HCT116 (cell line): Measurements from ENCODE around the gene SLC9A6.

Experiments
- CEBPB ChIP-seq: IDR thresholded peaks from 2 replicates; pipeline ENCODE4 v1.6.1; 2012; ENCODE audit warnings: low read depth
- CTCF ChIP-seq, 3 experiments: fragments of 200-600 bp in 1 of 3; sonication (generic) in 1 of 3; IDR thresholded peaks in 2 of 3; conservative IDR thresholded peaks in 1 of 3; 2 replicates each; pipeline ENCODE4 v1.5.1; 2012 to 2017; ENCODE audit warnings: low read depth in 2 of 3, low read length in 2 of 3, antibody characterized with exemption in 1 of 3, borderline replicate concordance in 1 of 3, control low read depth in 1 of 3, mild to moderate bottlenecking in 1 of 3, mixed read lengths in 1 of 3, mixed run types in 1 of 3, moderate library complexity in 1 of 3; ENCODE audit not compliant: insufficient read depth in 1 of 3
- EZH2 ChIP-seq: fragments of 200-600 bp; sonication (generic); IDR thresholded peaks from 2 replicates; pipeline ENCODE4 v1.6.1; 2017; ENCODE audit warnings: antibody characterized with exemption, mixed run types
- FOSL1 ChIP-seq: IDR thresholded peaks from 2 replicates; pipeline ENCODE4 v1.6.1; 2012; ENCODE audit warnings: low read depth
- JUND ChIP-seq: IDR thresholded peaks from 2 replicates; pipeline ENCODE4 v1.6.1; 2012
- POLR2A ChIP-seq: IDR thresholded peaks from 2 replicates; pipeline ENCODE4 v1.7.0; 2011; ENCODE audit warnings: borderline replicate concordance; ENCODE audit not compliant: insufficient read depth, insufficient read length; ENCODE audit errors: extremely low read depth
- POLR2AphosphoS5 ChIP-seq: IDR thresholded peaks from 2 replicates; pipeline ENCODE4 v1.6.1; 2011; ENCODE audit warnings: mild to moderate bottlenecking, low read depth, low read length, moderate library complexity
- REST ChIP-seq: IDR thresholded peaks from 2 replicates; pipeline ENCODE4 v1.6.1; 2012; ENCODE audit warnings: low read depth
- SIN3A ChIP-seq: IDR thresholded peaks from 2 replicates; pipeline ENCODE4 v1.6.1; 2012; ENCODE audit warnings: low read depth
- SRF ChIP-seq: IDR thresholded peaks from 2 replicates; pipeline ENCODE4 v1.6.1; 2012; ENCODE audit warnings: low read depth
- ZNF274 ChIP-seq: fragments of 200-500 bp; sonication (Bioruptor generic); IDR thresholded peaks from 2 replicates; pipeline ENCODE4 v1.6.1; 2014; ENCODE audit warnings: mild to moderate bottlenecking, low read depth, low read length, inconsistent platforms
- TF ChIP-seq, protein P1 (sequence below): IDR thresholded peaks from 2 replicates; pipeline ENCODE4 v1.6.1; 2011; ENCODE audit warnings: mild to moderate bottlenecking, low read length, moderate library complexity; ENCODE audit not compliant: insufficient replicate concordance; ENCODE audit errors: extremely low read depth

GRCh38 chrX:136065044-136065671 is 79.9 kb downstream of the SLC9A6 start:
- TF ChIP-seq ZNF274 (no peak), CTCF (IDR thresholded peaks at IDR 0.05 in 2 of 3, conservative IDR thresholded peaks at IDR 0.05 in 1 of 3; ENCODE audit: borderline replicate concordance in 1 of 3, insufficient read depth in 1 of 3, low read depth in 2 of 3, low read length in 2 of 3) (no peak), EZH2 (no peak), SRF (no peak), FOSL1 (no peak), SIN3A (no peak), JUND (no peak), CEBPB (no peak), POLR2AphosphoS5 (no peak), REST (no peak), POLR2A (no peak)
- TF ChIP-seq, protein P1, sequence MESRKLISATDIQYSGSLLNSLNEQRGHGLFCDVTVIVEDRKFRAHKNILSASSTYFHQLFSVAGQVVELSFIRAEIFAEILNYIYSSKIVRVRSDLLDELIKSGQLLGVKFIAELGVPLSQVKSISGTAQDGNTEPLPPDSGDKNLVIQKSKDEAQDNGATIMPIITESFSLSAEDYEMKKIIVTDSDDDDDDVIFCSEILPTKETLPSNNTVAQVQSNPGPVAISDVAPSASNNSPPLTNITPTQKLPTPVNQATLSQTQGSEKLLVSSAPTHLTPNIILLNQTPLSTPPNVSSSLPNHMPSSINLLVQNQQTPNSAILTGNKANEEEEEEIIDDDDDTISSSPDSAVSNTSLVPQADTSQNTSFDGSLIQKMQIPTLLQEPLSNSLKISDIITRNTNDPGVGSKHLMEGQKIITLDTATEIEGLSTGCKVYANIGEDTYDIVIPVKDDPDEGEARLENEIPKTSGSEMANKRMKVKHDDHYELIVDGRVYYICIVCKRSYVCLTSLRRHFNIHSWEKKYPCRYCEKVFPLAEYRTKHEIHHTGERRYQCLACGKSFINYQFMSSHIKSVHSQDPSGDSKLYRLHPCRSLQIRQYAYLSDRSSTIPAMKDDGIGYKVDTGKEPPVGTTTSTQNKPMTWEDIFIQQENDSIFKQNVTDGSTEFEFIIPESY = no peak
